Left kidney (tissue), 2 donors: ENCODE results near the gene ITGA1. TPM values are rescaled to one million over a fixed set of nuclear protein-coding genes. Genes with fewer than 3 reads are reported as not detected.
"Not testable (repeated sequence)": the region's sequence is repeated elsewhere in the genome, so short reads cannot be mapped to it uniquely, and the experiment has no call there.

Experiments
- DNase-seq: peaks from one replicate; pipeline ENCODE4 v3.0.0-alpha.2; 2013
- polyA plus RNA-seq: library from polyadenylated mRNA; unstranded; fragments of 120-200 nt; gene quantifications from one replicate; pipeline ENCODE4 v1.2.1, GENCODE V29; 2013; ENCODE audit not compliant: insufficient read length

The ITGA1 gene
- polyA plus RNA-seq, 1 donor, result 60.0 TPM

- peak; percentile 57 for DNase-seq
Measured at GRCh38 chr5:52864371-52864770, 76.7 kb downstream of the ITGA1 start.

GRCh38 chr5:52864884-52865283, 77.2 kb downstream of the ITGA1 start:
- DNase-seq, result no peak

GRCh38 chr5:52865991-52866390, 78.3 kb downstream of the ITGA1 start:
- not testable (repeated sequence) for DNase-seq

- no peak for DNase-seq
Measured at GRCh38 chr5:52867809-52868208, 80.1 kb downstream of the ITGA1 start.

GRCh38 chr5:52868417-52868816, 80.7 kb downstream of the ITGA1 start:
- DNase-seq, result no peak

- DNase-seq, result no peak
Measured at GRCh38 chr5:52869391-52869790, 81.7 kb downstream of the ITGA1 start.

GRCh38 chr5:52870448-52870847, 82.7 kb downstream of the ITGA1 start:
- DNase-seq, result no peak

GRCh38 chr5:52875827-52876226, 88.1 kb downstream of the ITGA1 start:
- no peak for DNase-seq

- no peak for DNase-seq
Measured at GRCh38 chr5:52876456-52876855, 88.7 kb downstream of the ITGA1 start.

GRCh38 chr5:52878656-52879055, 90.9 kb downstream of the ITGA1 start:
- DNase-seq, result no peak

GRCh38 chr5:52880541-52880940, 92.8 kb downstream of the ITGA1 start:
- no peak for DNase-seq

- DNase-seq, result no peak
Measured at GRCh38 chr5:52881468-52881867, 93.8 kb downstream of the ITGA1 start.

GRCh38 chr5:52883110-52883509, 95.4 kb downstream of the ITGA1 start:
- DNase-seq, result no peak

GRCh38 chr5:52884453-52884852, 96.7 kb downstream of the ITGA1 start:
- DNase-seq, result no peak

GRCh38 chr5:52885614-52886013, 97.9 kb downstream of the ITGA1 start:
- no peak for DNase-seq

GRCh38 chr5:52886206-52886605, 98.5 kb downstream of the ITGA1 start:
- no peak for DNase-seq

GRCh38 chr5:52887066-52887465, 99.3 kb downstream of the ITGA1 start:
- DNase-seq, result no peak

- no peak for DNase-seq
Measured at GRCh38 chr5:52888363-52888762, 100.6 kb downstream of the ITGA1 start.

GRCh38 chr5:52892242-52892878, 104.6 kb downstream of the ITGA1 start:
- DNase-seq, result no peak

- no peak for DNase-seq
Measured at GRCh38 chr5:52893105-52893504, 105.4 kb downstream of the ITGA1 start.

GRCh38 chr5:52893863-52894262, 106.1 kb downstream of the ITGA1 start:
- DNase-seq, result no peak

- DNase-seq, result no peak
Measured at GRCh38 chr5:52894451-52894850, 106.7 kb downstream of the ITGA1 start.

GRCh38 chr5:52895075-52895474, 107.4 kb downstream of the ITGA1 start:
- peak; percentile 72 for DNase-seq

GRCh38 chr5:52895572-52896413, 108.1 kb downstream of the ITGA1 start:
- no peak for DNase-seq
